ENCODE data around the gene SLC22A12. TPM values are rescaled to one million over a fixed set of nuclear protein-coding genes. Genes with fewer than 3 reads are reported as not detected.

Gene SLC22A12
- total RNA-seq, 2 experiments from 2014 or later, result not detected

DNA sequence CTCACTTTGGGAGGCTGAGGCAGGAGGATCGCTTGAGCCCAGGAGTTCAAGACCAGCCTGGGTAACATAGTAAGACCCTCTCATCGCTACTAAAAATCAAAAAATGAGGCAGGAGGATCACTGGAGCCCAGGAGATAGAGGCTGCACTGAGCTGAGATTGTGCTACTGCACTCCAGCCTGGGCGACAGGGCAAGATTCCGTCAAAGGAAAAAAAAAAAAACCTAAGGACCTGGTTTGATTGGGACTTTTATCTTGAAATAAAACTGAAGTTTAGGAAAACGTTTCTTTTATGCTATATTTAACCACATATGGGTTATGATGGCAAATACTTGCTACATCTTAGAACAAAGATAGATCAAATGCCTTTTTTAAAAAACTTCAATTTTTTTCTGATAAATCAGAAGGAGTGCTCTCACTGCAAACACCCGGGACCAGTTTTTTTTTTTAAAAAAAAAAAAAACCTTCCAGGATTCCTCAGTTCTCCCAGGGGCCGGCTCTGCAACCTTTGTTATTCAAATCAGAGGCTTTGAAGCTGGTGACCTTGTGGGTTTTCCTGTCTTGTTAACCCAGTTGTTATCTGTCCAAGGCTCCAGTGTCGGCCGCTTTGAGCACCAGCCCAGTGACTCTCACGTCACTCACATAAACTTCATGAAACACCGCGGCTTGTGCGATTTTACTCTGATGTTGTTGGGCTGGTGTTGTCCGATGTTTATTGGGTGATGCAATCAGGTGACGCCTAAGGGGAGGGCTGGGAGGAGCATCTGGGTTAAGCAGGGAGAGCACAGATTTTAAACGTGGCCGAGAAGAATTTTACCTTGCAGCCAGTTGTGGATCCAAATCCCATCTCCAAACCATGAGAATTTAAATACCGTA, 24.7 kb upstream of the SLC22A12 start:
- Mint-ChIP-seq H3K4me1 (ENCODE audit: low read depth) (peaks cover 11% of the 10 kb centered on the region), H3K9me3 (no peaks in the 10 kb centered on the region), H3K27ac (no peak overlapping the region), H3K4me3 (peak overlapping the region; percentile 26), H3K36me3 (no peaks in the 10 kb centered on the region), H3K27me3 (no peaks in the 10 kb centered on the region)
- peak; percentile 68 for DNase-seq
- ChIA-PET POLR2A (no interaction called here), CTCF (no interaction called here)
- intact Hi-C loops (cut with micrococcal nuclease), result no loop called here

DNA sequence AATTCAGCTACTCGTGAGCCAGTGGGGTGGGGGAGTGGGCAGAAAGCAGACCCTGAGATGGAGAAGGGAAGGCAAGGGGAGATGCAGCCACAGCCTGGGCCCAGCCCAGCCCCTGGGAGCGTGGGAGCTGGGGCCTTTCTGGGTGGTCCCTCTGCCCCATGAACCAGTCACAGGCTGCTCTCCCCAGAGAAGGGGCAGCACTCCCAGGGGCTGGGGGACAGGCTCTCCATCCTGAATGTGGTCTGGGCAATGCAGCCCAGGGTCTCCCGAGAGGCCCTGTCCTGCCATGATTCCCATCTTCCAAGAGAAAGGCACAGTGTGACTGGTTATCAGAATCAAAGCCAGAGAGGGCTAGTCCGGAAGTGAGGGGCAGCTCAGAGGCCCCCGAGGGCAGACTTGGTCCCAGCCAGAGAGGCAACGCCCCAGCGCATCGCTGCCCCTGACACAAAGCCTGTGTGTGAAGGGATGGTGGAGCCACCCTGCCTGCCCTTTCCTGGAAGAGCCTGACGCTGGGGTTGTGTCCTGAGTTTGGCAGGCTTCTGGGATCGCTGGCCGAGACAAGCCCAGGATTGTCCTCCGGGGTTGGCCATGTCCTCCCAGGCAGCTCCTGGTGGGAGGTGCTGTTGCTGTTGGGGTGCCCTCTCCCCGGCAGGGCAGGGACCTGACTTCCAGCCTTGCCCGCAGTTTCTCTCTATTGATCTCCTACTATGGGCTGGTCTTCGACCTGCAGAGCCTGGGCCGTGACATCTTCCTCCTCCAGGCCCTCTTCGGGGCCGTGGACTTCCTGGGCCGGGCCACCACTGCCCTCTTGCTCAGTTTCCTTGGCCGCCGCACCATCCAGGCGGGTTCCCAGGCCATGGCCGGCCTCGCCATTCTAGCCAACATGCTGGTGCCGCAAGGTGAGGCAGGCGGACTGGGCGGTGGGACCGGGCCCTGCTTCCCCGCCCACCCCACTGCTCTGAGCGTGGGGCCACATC, 23.8 kb upstream of the SLC22A12 start:
- no peaks in the 10 kb centered on the region for H3K9me3 Mint-ChIP-seq
- H3K27ac Mint-ChIP-seq, result no peak overlapping the region
- ChIA-PET POLR2A (no interaction called here), CTCF (no interaction called here)
- H3K27me3 Mint-ChIP-seq, result no peaks in the 10 kb centered on the region
- peaks cover 11% of the 10 kb centered on the region for H3K4me1 Mint-ChIP-seq (ENCODE audit: low read depth)
- peak overlapping the region; percentile 26 for H3K4me3 Mint-ChIP-seq
- intact Hi-C loops (cut with micrococcal nuclease), result no loop called here
- DNase-seq, result no peak
- no peaks in the 10 kb centered on the region for H3K36me3 Mint-ChIP-seq

DNA sequence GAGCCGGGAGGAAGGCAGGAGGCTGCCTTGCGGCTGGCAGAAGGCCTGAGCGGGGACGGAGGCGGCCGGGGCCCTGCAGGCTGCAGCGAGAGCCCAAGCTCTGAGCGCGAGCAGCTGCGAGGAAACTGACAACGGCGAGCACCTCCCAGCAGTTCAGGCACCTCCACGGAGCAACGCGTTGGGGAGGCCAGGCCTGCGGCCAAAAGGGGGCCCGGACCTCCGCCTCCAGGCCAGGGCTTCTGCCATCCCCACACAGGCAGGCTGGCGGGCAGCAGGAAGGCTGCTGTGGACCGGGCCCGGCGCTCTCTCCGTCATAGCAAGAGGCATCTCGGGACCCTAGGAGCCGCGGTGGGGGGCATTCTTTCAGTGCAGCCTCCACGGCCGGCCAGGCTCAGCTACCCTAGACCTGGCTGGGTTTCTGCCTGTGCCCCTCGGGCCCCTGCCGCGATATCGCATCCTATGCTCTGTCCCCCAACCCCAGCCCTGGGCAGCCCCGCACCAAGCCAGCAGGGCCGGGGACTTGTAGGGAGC, 22.9 kb upstream of the SLC22A12 start:
- no peak for DNase-seq
- intact Hi-C loops (cut with micrococcal nuclease), result no loop called here
- no peaks in the 10 kb centered on the region for H3K36me3 Mint-ChIP-seq
- ChIA-PET CTCF (interaction anchor here (1.3 kb wide), 1 partner anchor 119 kb away, joined by 5 read pairs; no protein-coding TSS in a partner anchor), POLR2A (no interaction called here)
- peaks cover 5% of the 10 kb centered on the region for H3K27me3 Mint-ChIP-seq
- H3K4me1 Mint-ChIP-seq (ENCODE audit: low read depth), result peaks cover 11% of the 10 kb centered on the region
- H3K4me3 Mint-ChIP-seq, result no peak overlapping the region
- H3K9me3 Mint-ChIP-seq, result no peaks in the 10 kb centered on the region
- H3K27ac Mint-ChIP-seq, result no peak overlapping the region

GRCh38 chr11:64568584-64569140, 22.4 kb upstream of the SLC22A12 start:
- CTCF ChIA-PET, result interaction anchor here (1.3 kb wide), 1 partner anchor 120 kb away, joined by 5 read pairs; no protein-coding TSS in a partner anchor
- Mint-ChIP-seq H3K36me3 (no peaks in the 10 kb centered on the region), H3K27me3 (peaks cover 5% of the 10 kb centered on the region)

GRCh38 chr11:64569300-64569970, 21.6 kb upstream of the SLC22A12 start:
- no peak overlapping the region for H3K27ac Mint-ChIP-seq
- no peaks in the 10 kb centered on the region for H3K36me3 Mint-ChIP-seq
- intact Hi-C loops (cut with micrococcal nuclease), result no loop called here
- H3K27me3 Mint-ChIP-seq, result peaks cover 5% of the 10 kb centered on the region
- ChIA-PET CTCF (no interaction called here), POLR2A (no interaction called here)
- no peak overlapping the region for H3K4me3 Mint-ChIP-seq
- H3K9me3 Mint-ChIP-seq, result no peaks in the 10 kb centered on the region
- H3K4me1 Mint-ChIP-seq (ENCODE audit: low read depth), result peaks cover 11% of the 10 kb centered on the region
- DNase-seq, result no peak

More at GRCh38 chr11:64568584-64569140, 22.4 kb upstream of the SLC22A12 start:
- DNase-seq, result no peak
- Mint-ChIP-seq H3K9me3 (no peaks in the 10 kb centered on the region), H3K4me3 (no peak overlapping the region), H3K4me1 (ENCODE audit: low read depth) (peaks cover 11% of the 10 kb centered on the region), H3K27ac (no peak overlapping the region)
- POLR2A ChIA-PET, result no interaction called here
- intact Hi-C loops (cut with micrococcal nuclease), result no loop called here

DNA sequence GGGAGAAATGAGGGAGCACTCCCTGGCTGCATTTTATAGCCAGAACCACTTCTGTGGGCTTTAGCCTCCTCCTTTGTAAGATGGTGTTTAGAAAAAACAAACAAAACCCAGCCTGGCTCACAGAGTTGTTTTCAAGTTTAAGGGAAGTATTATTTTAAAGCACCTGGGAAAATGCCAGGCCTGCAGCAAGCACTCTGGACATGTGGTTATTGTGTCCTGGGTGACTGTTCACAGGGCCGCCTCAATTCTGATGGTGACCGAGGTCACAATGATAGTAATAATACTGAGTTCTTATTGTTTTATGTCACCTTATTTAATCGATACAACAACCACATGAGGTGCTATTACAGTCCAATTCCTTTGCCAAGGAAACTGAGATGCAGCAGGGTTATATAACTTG, 20.7 kb upstream of the SLC22A12 start:
- ChIA-PET CTCF (no interaction called here), POLR2A (no interaction called here)
- Mint-ChIP-seq H3K4me3 (no peak overlapping the region), H3K27me3 (peaks cover 5% of the 10 kb centered on the region), H3K9me3 (no peaks in the 10 kb centered on the region), H3K36me3 (no peaks in the 10 kb centered on the region), H3K27ac (no peak overlapping the region), H3K4me1 (ENCODE audit: low read depth) (peaks cover 11% of the 10 kb centered on the region)
- no peak for DNase-seq
- intact Hi-C loops (cut with micrococcal nuclease), result no loop called here

DNA sequence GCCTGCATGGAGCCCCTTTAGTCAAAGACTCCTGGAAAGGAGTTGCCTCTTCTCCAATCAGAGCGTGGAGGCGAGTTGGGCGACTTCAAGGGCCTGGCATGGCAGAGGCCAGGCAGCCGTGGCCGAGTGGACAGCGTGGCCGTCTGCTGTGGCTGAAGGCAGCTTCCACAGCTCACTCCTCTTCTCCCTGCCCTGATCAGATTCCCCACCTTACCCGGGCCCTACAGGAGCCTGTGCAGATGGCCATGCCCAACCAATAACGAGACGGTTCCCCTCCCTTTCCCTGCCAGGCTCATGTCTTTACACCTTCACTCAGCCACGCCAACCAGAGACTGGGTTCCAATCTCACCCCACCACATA, 20.0 kb upstream of the SLC22A12 start:
- Mint-ChIP-seq H3K4me1 (ENCODE audit: low read depth) (peaks cover 6% of the 10 kb centered on the region), H3K4me3 (no peak overlapping the region)

DNA sequence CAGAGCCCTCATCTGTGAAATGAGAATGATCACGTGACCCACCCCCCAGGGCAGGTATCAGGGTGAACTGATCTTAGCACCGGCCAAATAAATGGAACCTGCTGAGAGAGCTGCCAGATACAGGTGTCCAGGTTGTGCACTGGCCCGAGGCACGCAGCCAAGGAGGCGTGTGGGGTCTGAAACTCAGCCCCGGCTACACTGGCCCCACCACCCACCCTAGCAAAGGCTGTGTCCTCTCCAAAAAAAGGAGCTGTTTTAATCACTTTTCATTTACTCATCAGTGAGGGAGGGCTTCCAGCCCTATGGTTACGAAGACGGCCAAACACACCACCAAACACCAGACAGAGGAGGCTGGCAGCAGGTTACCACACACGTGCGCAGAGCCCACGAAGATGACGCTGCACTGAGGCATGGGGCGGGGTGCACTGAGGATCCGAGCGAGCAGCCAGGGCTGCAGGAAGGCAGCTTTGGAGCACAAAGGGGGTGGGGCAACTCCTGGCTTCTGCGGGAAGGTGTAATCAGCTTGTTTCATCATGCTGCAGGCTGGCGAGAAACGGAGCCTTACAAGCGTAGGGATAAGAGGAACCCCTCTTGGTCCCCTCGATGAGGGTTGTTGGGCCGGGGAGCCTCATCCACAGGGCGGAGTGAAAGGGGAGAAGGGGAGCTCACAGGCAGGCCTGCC, 19.5 kb upstream of the SLC22A12 start:
- intact Hi-C loops (cut with micrococcal nuclease), result no loop called here
- Mint-ChIP-seq H3K9me3 (no peaks in the 10 kb centered on the region), H3K27ac (no peak overlapping the region), H3K4me3 (no peak overlapping the region), H3K4me1 (ENCODE audit: low read depth) (peaks cover 2% of the 10 kb centered on the region), H3K27me3 (peaks cover 5% of the 10 kb centered on the region), H3K36me3 (no peaks in the 10 kb centered on the region)
- ChIA-PET POLR2A (no interaction called here), CTCF (no interaction called here)
- DNase-seq, result no peak

More for the DNA sequence above, 20.0 kb upstream of the SLC22A12 start:
- CTCF ChIA-PET, result no interaction called here
- Mint-ChIP-seq H3K27me3 (peaks cover 5% of the 10 kb centered on the region), H3K27ac (no peak overlapping the region), H3K36me3 (no peaks in the 10 kb centered on the region), H3K9me3 (no peaks in the 10 kb centered on the region)
- DNase-seq, result no peak
- POLR2A ChIA-PET, result no interaction called here
- intact Hi-C loops (cut with micrococcal nuclease), result no loop called here

DNA sequence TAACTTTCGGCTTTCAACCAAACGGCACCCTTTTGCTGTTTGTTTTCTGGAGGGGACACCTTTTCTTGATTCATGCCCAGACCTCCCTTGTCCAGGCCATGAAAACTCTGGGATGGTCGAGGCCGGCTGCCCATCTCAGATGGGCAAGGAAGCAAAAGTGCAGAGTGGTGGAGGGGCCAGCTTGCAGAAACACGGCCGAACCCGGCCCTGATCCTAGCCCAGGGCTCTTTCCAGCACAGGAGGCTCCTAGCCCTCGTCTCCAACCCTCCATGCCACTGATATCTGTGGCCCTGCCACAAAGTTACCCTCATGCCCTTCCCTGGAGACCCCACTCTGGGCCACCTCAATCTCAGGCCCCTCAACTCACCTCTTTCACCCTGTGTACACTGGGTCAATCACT, 18.9 kb upstream of the SLC22A12 start:
- ChIA-PET POLR2A (no interaction called here), CTCF (no interaction called here)

GRCh38 chr11:64577202-64577601, 13.8 kb upstream of the SLC22A12 start:
- no peaks in the 10 kb centered on the region for H3K4me1 Mint-ChIP-seq (ENCODE audit: low read depth)
- H3K4me3 Mint-ChIP-seq, result no peak overlapping the region
- ChIA-PET CTCF (no interaction called here), POLR2A (no interaction called here)
- H3K9me3 Mint-ChIP-seq, result no peaks in the 10 kb centered on the region
- intact Hi-C loops (cut with micrococcal nuclease), result no loop called here
- H3K36me3 Mint-ChIP-seq, result no peaks in the 10 kb centered on the region
- peaks cover 9% of the 10 kb centered on the region for H3K27me3 Mint-ChIP-seq
- no peak overlapping the region for H3K27ac Mint-ChIP-seq
- no peak for DNase-seq

More for the DNA sequence above, 18.9 kb upstream of the SLC22A12 start:
- Mint-ChIP-seq H3K4me1 (ENCODE audit: low read depth) (no peaks in the 10 kb centered on the region), H3K4me3 (no peak overlapping the region), H3K27ac (no peak overlapping the region), H3K36me3 (no peaks in the 10 kb centered on the region), H3K9me3 (no peaks in the 10 kb centered on the region), H3K27me3 (peaks cover 7% of the 10 kb centered on the region)
- intact Hi-C loops (cut with micrococcal nuclease), result no loop called here
- no peak for DNase-seq

GRCh38 chr11:64580412-64580811, 10.6 kb upstream of the SLC22A12 start:
- no peak overlapping the region for H3K4me3 Mint-ChIP-seq
- intact Hi-C loops (cut with micrococcal nuclease), result no loop called here
- H3K9me3 Mint-ChIP-seq, result no peaks in the 10 kb centered on the region
- ChIA-PET POLR2A (no interaction called here), CTCF (no interaction called here)
- no peaks in the 10 kb centered on the region for H3K4me1 Mint-ChIP-seq (ENCODE audit: low read depth)
- no peak for DNase-seq
- no peaks in the 10 kb centered on the region for H3K36me3 Mint-ChIP-seq
- no peak overlapping the region for H3K27ac Mint-ChIP-seq
- peaks cover 4% of the 10 kb centered on the region for H3K27me3 Mint-ChIP-seq
